ENCODE measurements around the gene GATB.
"Not testable (repeated sequence)": the region's sequence is repeated elsewhere in the genome, so short reads cannot be mapped to it uniquely, and the experiment has no call there.

GATB gene

DNA sequence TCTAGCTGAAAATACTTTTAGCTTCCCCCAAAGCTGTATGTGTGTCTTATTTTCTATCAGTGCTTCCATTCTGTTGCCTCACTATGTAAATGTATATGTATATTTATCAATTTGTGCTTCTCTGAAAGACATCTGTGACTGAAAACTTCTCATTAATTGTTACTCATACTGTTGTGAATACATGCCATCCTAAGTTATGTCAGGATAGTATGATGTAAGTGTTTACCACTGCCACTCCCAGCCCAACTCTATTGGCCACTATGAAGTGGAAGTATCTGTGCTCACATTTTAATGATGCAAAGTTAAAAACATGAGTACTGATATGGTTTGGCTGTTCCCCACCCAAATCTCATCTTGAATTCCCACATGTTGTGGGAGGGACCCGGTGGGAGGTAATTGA lies 24.4 kb downstream of the GATB start:
- no peak for DNase-seq (ENCODE audit: low read depth in 1 of 2, low spot score in 1 of 2)

DNA sequence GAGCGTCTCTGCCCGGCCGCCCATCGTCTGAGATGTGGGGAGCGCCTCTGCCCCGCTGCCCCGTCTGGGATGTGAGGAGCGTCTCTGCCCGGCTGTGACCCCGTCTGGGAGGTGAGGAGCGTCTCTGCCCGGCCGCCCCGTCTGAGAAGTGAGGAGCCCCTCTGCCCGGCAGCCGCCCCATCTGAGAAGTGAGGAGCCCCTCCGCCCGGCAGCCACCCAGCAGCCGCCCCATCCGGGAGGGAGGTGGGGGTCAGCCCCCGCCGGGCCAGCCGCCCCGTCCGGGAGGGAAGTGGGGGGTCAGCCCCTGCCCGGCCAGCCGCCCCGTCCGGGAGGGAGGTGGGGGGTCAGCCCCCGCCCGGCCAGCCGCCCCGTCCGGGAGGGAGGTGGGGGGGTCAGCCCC lies 29.1 kb downstream of the GATB start:
- not testable (repeated sequence) for DNase-seq (ENCODE audit: low read depth in 1 of 2, low spot score in 1 of 2)

DNA sequence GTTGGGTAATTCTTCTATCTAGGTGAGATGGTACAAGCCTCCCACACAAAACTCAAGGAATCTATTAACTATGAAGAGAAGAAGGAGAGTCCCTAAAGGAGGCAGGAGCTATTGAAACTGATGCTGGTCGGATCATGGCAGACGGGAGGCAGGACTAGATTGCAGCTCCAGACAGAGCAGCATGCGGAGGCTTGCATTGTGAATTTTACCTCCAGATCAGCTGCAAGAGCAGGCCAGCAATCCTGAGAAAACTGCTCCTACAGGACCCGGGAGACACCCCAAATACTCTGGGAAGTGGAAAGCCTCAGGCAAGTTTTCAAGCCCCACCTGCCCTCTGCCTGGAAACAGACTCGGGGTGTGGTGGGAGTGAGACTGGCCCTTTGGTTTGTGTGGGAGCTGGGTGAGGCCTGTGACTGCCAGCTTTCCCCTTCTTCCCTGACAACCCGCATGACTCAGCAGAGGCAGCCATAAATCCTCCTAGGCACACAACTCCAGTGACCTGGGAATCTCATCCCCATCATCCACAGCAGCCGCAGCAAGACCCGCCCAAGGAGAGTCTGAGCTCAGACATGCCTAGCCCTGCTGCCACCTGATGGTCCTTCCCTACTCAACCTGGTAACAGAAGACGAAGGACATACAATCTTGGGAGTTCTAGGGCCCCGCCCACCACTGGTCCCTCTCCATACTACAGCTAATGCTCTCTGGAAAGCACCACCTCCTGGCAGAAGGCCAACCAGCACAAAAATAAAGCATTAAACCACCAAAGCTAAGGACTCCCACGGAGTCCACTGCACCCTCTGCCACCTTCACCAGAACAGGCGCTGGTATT lies 30.9 kb downstream of the GATB start:
- DNase-seq (ENCODE audit: low read depth in 1 of 2, low spot score in 1 of 2) = no peak

DNA sequence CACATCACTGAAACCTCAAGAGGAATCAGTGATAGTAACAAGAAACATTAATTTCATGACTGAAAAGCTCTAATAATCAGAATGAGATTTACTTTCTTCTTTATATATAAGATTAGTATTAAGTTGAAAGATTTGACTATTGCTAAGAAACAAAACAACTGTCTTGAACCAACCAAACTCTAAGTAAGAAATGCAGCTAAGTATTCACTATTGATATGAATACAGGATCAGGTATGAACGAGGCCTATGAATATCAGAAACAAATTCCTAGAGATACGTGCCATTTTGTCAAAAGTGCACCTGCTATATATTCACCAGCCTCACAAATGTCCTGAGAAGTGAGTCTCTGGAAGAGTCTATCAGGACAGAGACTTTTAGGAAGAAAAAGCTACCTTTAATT lies 32.1 kb downstream of the GATB start:
- DNase-seq (ENCODE audit: low read depth in 1 of 2, low spot score in 1 of 2) = no peak

DNA sequence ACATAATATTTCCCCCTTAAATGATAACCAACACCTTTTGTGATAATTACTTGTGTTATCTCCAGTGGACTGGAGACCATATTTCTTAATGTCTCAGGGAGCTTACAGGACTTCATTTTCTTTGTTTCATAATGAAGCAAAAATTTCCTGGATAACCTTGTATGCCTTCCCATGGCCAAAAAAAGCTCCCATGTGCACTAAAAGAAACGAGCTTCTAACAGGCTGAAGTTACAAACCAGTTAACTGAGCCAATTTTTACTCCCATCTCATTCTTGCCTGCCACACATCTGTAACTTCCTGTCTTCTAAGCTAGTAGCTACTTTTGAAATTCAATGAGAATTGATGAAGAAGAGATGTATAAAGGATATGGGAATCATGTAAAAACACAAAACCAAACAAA lies 32.8 kb downstream of the GATB start:
- DNase-seq (ENCODE audit: low read depth in 1 of 2, low spot score in 1 of 2) = no peak

DNA sequence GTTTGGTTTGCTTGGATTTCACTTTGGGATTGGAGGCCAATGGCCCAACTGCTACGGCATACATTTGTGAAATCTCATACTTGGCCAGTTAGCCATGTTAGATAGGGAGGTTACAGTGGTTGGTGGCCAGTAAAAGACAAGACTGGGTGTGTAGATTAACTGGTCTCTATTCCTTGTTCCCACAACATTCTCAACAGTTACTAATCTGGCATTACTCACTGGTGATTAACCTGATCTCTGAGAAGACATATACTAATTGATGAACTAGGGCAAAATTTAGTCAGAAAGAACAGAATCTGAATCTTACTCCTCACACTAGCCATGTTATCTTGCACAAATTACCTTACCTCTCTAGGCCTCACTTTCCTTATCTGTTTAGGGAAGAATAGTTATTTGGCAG lies 33.4 kb downstream of the GATB start:
- DNase-seq (ENCODE audit: low read depth in 1 of 2, low spot score in 1 of 2) = no peak

- no peak for DNase-seq (ENCODE audit: low read depth in 1 of 2, low spot score in 1 of 2)
Observed at GRCh38 chr4:151725087-151725486, 35.7 kb downstream of the GATB start.

GRCh38 chr4:151721916-151722315 lies 38.9 kb downstream of the GATB start:
- no peak for DNase-seq (ENCODE audit: low read depth in 1 of 2, low spot score in 1 of 2)

- DNase-seq (ENCODE audit: low read depth in 1 of 2, low spot score in 1 of 2) = no peak
Observed at GRCh38 chr4:151721466-151721865, 39.3 kb downstream of the GATB start.

GRCh38 chr4:151719956-151720334 lies 40.9 kb downstream of the GATB start:
- no peak for DNase-seq (ENCODE audit: low read depth in 1 of 2, low spot score in 1 of 2)

- no peak for DNase-seq (ENCODE audit: low read depth in 1 of 2, low spot score in 1 of 2)
Observed at GRCh38 chr4:151718984-151719955, 41.5 kb downstream of the GATB start.

- no peak for DNase-seq (ENCODE audit: low read depth in 1 of 2, low spot score in 1 of 2)
Observed at GRCh38 chr4:151717909-151718628, 42.7 kb downstream of the GATB start.

- no peak for DNase-seq (ENCODE audit: low read depth in 1 of 2, low spot score in 1 of 2)
Observed at GRCh38 chr4:151717314-151717713, 43.5 kb downstream of the GATB start.

DNA sequence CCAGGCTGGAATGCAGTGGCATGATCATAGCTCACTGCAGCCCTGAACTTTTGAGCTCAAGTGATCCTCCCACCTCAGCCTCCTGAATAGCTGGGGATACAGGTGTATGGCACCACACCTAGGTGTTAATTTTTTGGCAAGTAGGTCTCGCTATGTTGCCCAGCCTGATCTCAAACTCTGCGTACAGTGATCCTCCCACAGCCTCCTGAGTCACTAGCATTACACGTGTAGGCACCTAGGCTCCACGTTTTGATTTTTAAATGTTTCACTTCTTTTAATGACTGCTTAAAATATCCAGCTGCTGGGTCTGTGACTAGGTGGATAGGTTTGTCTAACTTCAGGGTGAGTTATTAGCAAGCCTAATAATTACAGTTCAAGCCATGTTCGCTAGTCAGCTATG lies 44.5 kb downstream of the GATB start:
- DNase-seq (ENCODE audit: low read depth in 1 of 2, low spot score in 1 of 2) = no peak

- no peak for DNase-seq (ENCODE audit: low read depth in 1 of 2, low spot score in 1 of 2)
Observed at GRCh38 chr4:151715881-151716280, 44.9 kb downstream of the GATB start.

DNA sequence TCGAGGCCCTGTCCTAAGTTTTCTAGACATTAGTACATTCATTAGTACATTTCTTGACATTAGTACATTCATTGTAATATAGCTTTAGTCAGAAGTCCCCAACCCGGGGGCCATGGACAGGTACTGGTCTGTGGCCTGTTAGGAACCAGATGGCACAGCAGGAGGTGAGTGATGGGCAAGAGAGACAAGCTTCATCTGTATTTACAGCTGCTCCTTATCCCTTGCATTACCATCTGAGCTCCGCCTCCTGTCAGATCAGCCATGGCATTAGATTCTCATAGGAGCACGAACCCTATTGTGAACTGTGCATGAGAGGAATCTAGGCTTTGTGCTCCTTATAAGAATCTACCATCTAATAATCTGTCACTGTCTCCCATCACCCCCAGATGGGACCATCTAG lies 48.0 kb downstream of the GATB start:
- no peak for DNase-seq (ENCODE audit: low read depth in 1 of 2, low spot score in 1 of 2)

DNA sequence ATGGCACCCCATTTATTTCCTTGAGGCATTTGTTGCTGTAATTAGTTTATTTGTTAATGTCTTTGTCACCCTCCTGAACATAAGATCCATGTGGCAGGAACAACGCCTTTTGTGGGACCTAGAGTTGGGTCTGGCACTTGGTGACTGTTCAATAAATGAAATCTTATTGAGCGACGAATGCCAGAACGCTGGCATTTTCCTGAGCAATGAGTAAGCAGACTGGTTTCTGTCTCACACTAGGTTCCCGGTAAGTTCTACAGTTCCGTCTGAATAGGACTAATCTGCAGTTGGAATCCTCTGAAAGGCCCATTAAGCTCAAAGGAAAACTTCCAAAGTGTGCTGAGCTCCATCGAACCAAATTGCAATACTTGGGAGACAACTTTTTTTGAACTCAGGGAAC lies 49.2 kb downstream of the GATB start:
- no peak for DNase-seq (ENCODE audit: low read depth in 1 of 2, low spot score in 1 of 2)

- DNase-seq (ENCODE audit: low read depth in 1 of 2, low spot score in 1 of 2) = no peak
Observed at GRCh38 chr4:151709587-151709986, 51.2 kb downstream of the GATB start.

- no peak for DNase-seq (ENCODE audit: low read depth in 1 of 2, low spot score in 1 of 2)
Observed at GRCh38 chr4:151709071-151709470, 51.7 kb downstream of the GATB start.

DNA sequence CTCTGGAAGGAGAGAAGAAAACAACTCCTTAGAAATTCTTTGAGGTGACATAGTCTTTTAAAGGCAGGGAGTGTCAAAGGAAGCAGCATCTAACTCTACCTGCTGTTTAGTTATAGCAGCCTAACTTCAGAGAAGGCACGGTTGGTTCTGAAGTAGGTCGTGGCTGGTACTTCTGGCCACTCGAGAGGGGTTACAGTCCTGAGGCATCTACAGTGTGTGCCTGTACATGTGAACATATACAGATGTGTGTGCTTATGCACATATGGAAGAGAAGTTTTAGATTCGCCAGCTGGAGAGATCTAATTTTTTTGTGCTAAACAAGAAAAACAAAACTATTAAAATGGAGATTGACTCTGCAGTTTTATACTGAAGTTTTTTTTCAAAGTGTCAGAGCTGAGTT lies 52.7 kb downstream of the GATB start:
- DNase-seq (ENCODE audit: low read depth in 1 of 2, low spot score in 1 of 2) = no peak

DNA sequence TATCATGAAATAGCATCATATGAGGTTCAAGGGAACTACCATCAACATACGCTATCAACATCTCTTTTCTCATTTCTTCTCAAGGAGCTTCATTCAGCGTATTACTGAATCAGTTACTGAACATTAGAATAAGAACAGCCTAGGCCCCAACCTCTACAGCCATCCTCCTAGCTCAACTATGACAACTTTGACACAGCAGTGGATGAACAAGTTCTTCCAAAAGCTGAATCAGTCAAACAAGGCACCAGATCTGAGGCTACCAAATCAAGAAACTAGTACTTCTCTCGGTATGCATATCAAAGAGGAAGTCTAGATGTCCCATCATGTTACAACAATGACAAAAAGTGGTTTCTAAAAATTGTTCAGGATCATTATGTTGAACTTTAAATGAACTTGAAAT lies 57.4 kb downstream of the GATB start:
- DNase-seq (ENCODE audit: low read depth in 1 of 2, low spot score in 1 of 2) = no peak

DNA sequence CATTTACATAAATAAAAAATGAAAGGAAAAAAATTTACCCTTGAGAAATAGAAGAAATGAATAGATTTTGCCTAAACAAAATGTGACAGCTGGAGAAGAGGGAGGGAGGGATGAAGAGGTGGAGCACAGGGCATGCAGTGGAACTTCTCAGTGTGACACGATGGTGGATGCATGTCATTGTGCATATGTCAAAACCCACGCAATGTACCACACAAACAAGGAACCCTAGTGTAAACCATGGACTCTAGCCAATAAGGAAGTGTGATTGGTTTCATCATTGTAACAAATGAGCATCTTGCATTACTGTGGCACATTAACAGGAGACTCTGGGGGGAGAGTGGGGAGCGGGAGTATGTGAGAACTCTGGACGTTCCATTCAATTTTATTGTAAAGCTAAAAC lies 58.6 kb downstream of the GATB start:
- DNase-seq (ENCODE audit: low read depth in 1 of 2, low spot score in 1 of 2) = no peak
